H9 (cell line): ENCODE measurements around the gene UNC80. TPM values are rescaled to one million over a fixed set of nuclear protein-coding genes. Genes with fewer than 3 reads are reported as not detected.
A peak's percentile ranks its signal among the peaks of the same experiment; 100 is the strongest.

ENCODE experiments used
- DNase-seq: peaks from one replicate; pipeline ENCODE4 v3.0.0-alpha.2; 2017
- H2AFZ ChIP-seq: one replicate; pipeline ENCODE4 v1.6.1; 2013; ENCODE audit warnings: mild to moderate bottlenecking, low read length, control low read depth, moderate library complexity
- H2AK5ac ChIP-seq: 2 replicates; pipeline ENCODE4 v1.6.1; 2013; ENCODE audit warnings: low read length, control low read depth, mixed read lengths; ENCODE audit not compliant: insufficient read length
- H2BK120ac ChIP-seq: one replicate; pipeline ENCODE4 v1.6.1; 2013; ENCODE audit warnings: low read depth, mild to moderate bottlenecking, low read length, control low read depth, inconsistent platforms; ENCODE audit not compliant: poor library complexity, severe bottlenecking
- H2BK12ac ChIP-seq: 2 replicates; pipeline ENCODE4 v1.6.1; 2013; ENCODE audit warnings: low read length, control low read depth, mixed read lengths, low read depth; ENCODE audit not compliant: insufficient read length
- H2BK15ac ChIP-seq: 2 replicates; pipeline ENCODE4 v1.6.1; 2013; ENCODE audit warnings: low read depth, low read length, control low read depth
- H2BK20ac ChIP-seq: one replicate; pipeline ENCODE4 v1.6.1; 2013; ENCODE audit warnings: low read depth, mild to moderate bottlenecking, low read length, control low read depth, inconsistent platforms; ENCODE audit not compliant: poor library complexity, severe bottlenecking
- H2BK5ac ChIP-seq: 2 replicates; pipeline ENCODE4 v1.6.1; 2013; ENCODE audit warnings: low read length, control low read depth, mixed read lengths; ENCODE audit not compliant: insufficient read length
- H3K14ac ChIP-seq: 2 replicates; pipeline ENCODE4 v1.6.1; 2013; ENCODE audit warnings: low read length, control low read depth; ENCODE audit not compliant: insufficient read depth
- H3K18ac ChIP-seq: 2 replicates; pipeline ENCODE4 v1.6.1; 2013; ENCODE audit warnings: low read depth, mild to moderate bottlenecking, mixed read lengths, low read length, control low read depth; ENCODE audit not compliant: insufficient read length
- H3K23ac ChIP-seq: 2 replicates; pipeline ENCODE4 v1.6.1; 2013; ENCODE audit warnings: low read length, control low read depth, mixed read lengths, low read depth; ENCODE audit not compliant: insufficient read length
- H3K23me2 ChIP-seq: 2 replicates; pipeline ENCODE4 v1.6.1; 2013; ENCODE audit warnings: low read depth, mild to moderate bottlenecking, mixed read lengths, low read length, control low read depth; ENCODE audit not compliant: insufficient read length, poor library complexity, severe bottlenecking
- H3K27ac ChIP-seq: 2 replicates; pipeline ENCODE4 v1.5.1; 2013; ENCODE audit warnings: low read length, control low read depth, mixed read lengths, low read depth; ENCODE audit not compliant: insufficient read length
- H3K27me3 ChIP-seq: 2 replicates; pipeline ENCODE4 v1.6.1; 2013; ENCODE audit warnings: low read length, control low read depth, inconsistent platforms; ENCODE audit not compliant: insufficient read depth
- H3K4ac ChIP-seq: 2 replicates; pipeline ENCODE4 v1.6.1; 2013; ENCODE audit warnings: low read depth, mild to moderate bottlenecking, control low read depth, inconsistent platforms, low read length, moderate library complexity
- H3K4me1 ChIP-seq: 2 replicates; pipeline ENCODE4 v1.6.1; 2013; ENCODE audit warnings: low read length, control low read depth, inconsistent platforms; ENCODE audit not compliant: insufficient read depth
- H3K4me2 ChIP-seq: 2 replicates; pipeline ENCODE4 v1.6.1; 2013; ENCODE audit warnings: low read length, control low read depth, mixed read lengths; ENCODE audit not compliant: insufficient read length, insufficient read depth
- H3K56ac ChIP-seq: 2 replicates; pipeline ENCODE4 v1.6.1; 2013; ENCODE audit warnings: low read depth, mild to moderate bottlenecking, mixed read lengths, low read length, control low read depth; ENCODE audit not compliant: insufficient read length
- H3K79me1 ChIP-seq: 2 replicates; pipeline ENCODE4 v1.6.1; 2013; ENCODE audit warnings: low read depth, mild to moderate bottlenecking, moderate library complexity, low read length, control low read depth, inconsistent platforms; ENCODE audit not compliant: insufficient read depth, poor library complexity, severe bottlenecking
- H3K79me2 ChIP-seq: 2 replicates; pipeline ENCODE4 v1.6.1; 2013; ENCODE audit warnings: low read length, control low read depth, inconsistent platforms; ENCODE audit not compliant: insufficient read depth
- H3K9ac ChIP-seq: 2 replicates; pipeline ENCODE4 v1.6.1; 2013; ENCODE audit warnings: low read length, control low read depth, mixed read lengths; ENCODE audit not compliant: insufficient read length; ENCODE audit errors: extremely low read depth
- H3K9me3 ChIP-seq: one replicate; pipeline ENCODE4 v1.6.1; 2013; ENCODE audit warnings: low read depth, low read length, inconsistent platforms; ENCODE audit not compliant: control insufficient read depth
- H3T11ph ChIP-seq: one replicate; pipeline ENCODE4 v1.6.1; 2013; ENCODE audit warnings: mild to moderate bottlenecking, low read length, control low read depth, inconsistent platforms
- H4K20me1 ChIP-seq: one replicate; pipeline ENCODE4 v1.6.1; 2013; ENCODE audit not compliant: control insufficient read depth, insufficient read length, insufficient read depth
- H4K5ac ChIP-seq: 2 replicates; pipeline ENCODE4 v1.6.1; 2013; ENCODE audit warnings: low read depth, mild to moderate bottlenecking, mixed read lengths, low read length, control low read depth; ENCODE audit not compliant: insufficient read length
- H4K8ac ChIP-seq: replicated peaks from 2 replicates; pipeline ENCODE4 v1.6.1; 2013; ENCODE audit warnings: low read length, control low read depth, mixed read lengths, low read depth; ENCODE audit not compliant: insufficient read length
- H4K91ac ChIP-seq: 2 replicates; pipeline ENCODE4 v1.6.1; 2013; ENCODE audit warnings: low read depth, mild to moderate bottlenecking, moderate library complexity, mixed read lengths, low read length, control low read depth; ENCODE audit not compliant: insufficient read length
- H3K27ac Mint-ChIP-seq, 3 experiments: 2 replicates in 2 of 3; 3 replicates in 1 of 3; pipeline ENCODE4 v1.8.0; 2020 to 2021; ENCODE audit warnings: mixed read lengths in 3 of 3, mild to moderate bottlenecking in 1 of 3, moderate library complexity in 1 of 3
- H3K27me3 Mint-ChIP-seq: 2 replicates; pipeline ENCODE4 v1.8.0; 2021; ENCODE audit warnings: low read depth, mild to moderate bottlenecking, moderate library complexity, mixed read lengths
- H3K36me3 Mint-ChIP-seq, 3 experiments: 2 replicates in 2 of 3; 3 replicates in 1 of 3; pipeline ENCODE4 v1.8.0; 2020 to 2021; ENCODE audit warnings: low read depth in 3 of 3, mixed read lengths in 3 of 3; ENCODE audit not compliant: insufficient read depth in 1 of 3
- H3K4me1 Mint-ChIP-seq, 2 experiments: 2 replicates each; pipeline ENCODE4 v1.8.0; 2020; ENCODE audit warnings: mixed read lengths in 2 of 2
- H3K4me3 Mint-ChIP-seq, 2 experiments: 2 replicates in 1 of 2; 3 replicates in 1 of 2; pipeline ENCODE4 v1.8.0; 2020 to 2021; ENCODE audit warnings: mild to moderate bottlenecking in 2 of 2, mixed read lengths in 2 of 2, moderate library complexity in 1 of 2
- H3K9me3 Mint-ChIP-seq, 2 experiments: 2 replicates in 1 of 2; 3 replicates in 1 of 2; pipeline ENCODE4 v1.8.0; 2020; ENCODE audit warnings: mild to moderate bottlenecking in 2 of 2, mixed read lengths in 2 of 2, moderate library complexity in 1 of 2
- CTCF ChIP-seq: fragments of 200-600 bp; sonication (generic); conservative IDR thresholded peaks from 3 replicates; pipeline ENCODE4 v1.8.0; 2021; ENCODE audit warnings: antibody characterized with exemption, mild to moderate bottlenecking
- WGBS: extraction: QIAGEN DNeasy Blood & Tissue Kit; methylation state at CpG from one replicate; pipeline ENCODE4 v1.1.7; 2013; ENCODE audit warnings: missing lambda C conversion rate, low lambda C conversion rate, mixed read lengths; ENCODE audit not compliant: insufficient read length; ENCODE audit errors: extremely low coverage; 5-methylcytosine and 5-hydroxymethylcytosine counted together
- total RNA-seq: library from RNA; stranded (reverse); gene quantifications from 2 replicates; pipeline ENCODE4 v1.2.1, GENCODE V29; 2021

Gene UNC80
- total RNA-seq, 1 experiment from 2014 or later = 0.52 TPM

- Histone ChIP-seq H4K8ac (no peak overlapping the region), H3K27ac (no peak overlapping the region), H4K91ac (no peak overlapping the region), H3K79me1 (no peaks in the 10 kb centered on the region), H4K5ac (no peak overlapping the region), H2BK120ac (no peak overlapping the region), H4K20me1 (no peaks in the 10 kb centered on the region), H3K9ac (no peak overlapping the region), H3K14ac (no peak overlapping the region), H3K4me1 (no peaks in the 10 kb centered on the region; the same call in 1 of the 2 replicates), H3K23ac (no peak overlapping the region), H3K56ac (no peak overlapping the region), H3K23me2 (no peaks in the 10 kb centered on the region), H2BK15ac (no peak overlapping the region), H3T11ph (no peak overlapping the region), H2BK20ac (no peak overlapping the region), H2BK5ac (no peak overlapping the region), H2AK5ac (no peak overlapping the region), H3K4ac (no peak overlapping the region), H3K79me2 (no peaks in the 10 kb centered on the region), H3K9me3 (no peaks in the 10 kb centered on the region), H2BK12ac (no peak overlapping the region), H3K4me2 (no peak overlapping the region), H3K27me3 (no peaks in the 10 kb centered on the region), H2AFZ (no peak overlapping the region), H3K18ac (peak overlapping the region; percentile 3)
- TF ChIP-seq CTCF = no peak
- peak; percentile 62 for DNase-seq
- H3K4me3 Mint-ChIP-seq = no peak overlapping the region; a peak in 1 of 5 replicates
- H3K27ac Mint-ChIP-seq = no peak overlapping the region; a peak in 1 of 7 replicates
- whole genome bisulfite sequencing = no CpG with 5 or more reads among the region's 18 CpGs
- H3K36me3 Mint-ChIP-seq = peaks cover 0 to 24% (median 18%) of the 10 kb centered on the region in 3 experiments; a peak in 5 of 7 replicates
- peaks cover 17 to 19% of the 10 kb centered on the region in 2 experiments for H3K9me3 Mint-ChIP-seq
- peaks cover 66% of the 10 kb centered on the region for H3K27me3 Mint-ChIP-seq
- H3K4me1 Mint-ChIP-seq = peaks cover 4% of the 10 kb centered on the region in 2 experiments; a peak in 2 of 4 replicates
These were observed 93.2 kb downstream of the UNC80 start for GRCh38 chr2:209864716-209865295.
